ENCODE results near the gene SLIT1.

GRCh38 chr10:97034301-97034700 is 151.5 kb downstream of the SLIT1 start:
- no peak for TF ChIP-seq CTCF (IDR thresholded peaks at IDR 0.05)
- no peak for TF ChIP-seq POLR2AphosphoS5 (IDR thresholded peaks at IDR 0.05)
- TF ChIP-seq POLR2A (IDR thresholded peaks at IDR 0.05), result no peak
